Activated T-helper 17 cell treated with anti-CD3 and anti-CD28 coated beads, Interleukin-2, amount 50 U/mL, for 72 hours (primary cell): Measurements from ENCODE around the gene SLC39A11. TPM values are rescaled to one million over a fixed set of nuclear protein-coding genes. Genes with fewer than 3 reads are reported as not detected.

Experiments used
- ATAC-seq: fragments of 150-1000 bp; cut with Tn5 transposase; replicated peaks from 2 replicates; pipeline ENCODE4 v1.10.0; 2021; ENCODE audit warnings: mild to moderate bottlenecking, moderate library complexity
- H3K27ac Mint-ChIP-seq: one replicate; pipeline ENCODE4 v1.8.0; 2022; ENCODE audit warnings: mixed read lengths
- H3K27me3 Mint-ChIP-seq: one replicate; pipeline ENCODE4 v1.8.0; 2022; ENCODE audit warnings: mixed read lengths
- H3K36me3 Mint-ChIP-seq: one replicate; pipeline ENCODE4 v1.8.0; 2022; ENCODE audit warnings: low read depth, mild to moderate bottlenecking, mixed read lengths
- H3K4me1 Mint-ChIP-seq: one replicate; pipeline ENCODE4 v1.8.0; 2022; ENCODE audit warnings: mixed read lengths
- H3K4me3 Mint-ChIP-seq: one replicate; pipeline ENCODE4 v1.8.0; 2022; ENCODE audit warnings: mild to moderate bottlenecking, mixed read lengths
- H3K9me3 Mint-ChIP-seq: one replicate; pipeline ENCODE4 v1.8.0; 2022; ENCODE audit warnings: mixed read lengths
- total RNA-seq, 2 donors: library from RNA; stranded (reverse); gene quantifications; one replicate each; pipeline ENCODE4 v1.2.3, GENCODE V29; 2022

SLC39A11 gene
- total RNA-seq, 2 donors from 2014 or later: 13.1 to 19.0 TPM

DNA sequence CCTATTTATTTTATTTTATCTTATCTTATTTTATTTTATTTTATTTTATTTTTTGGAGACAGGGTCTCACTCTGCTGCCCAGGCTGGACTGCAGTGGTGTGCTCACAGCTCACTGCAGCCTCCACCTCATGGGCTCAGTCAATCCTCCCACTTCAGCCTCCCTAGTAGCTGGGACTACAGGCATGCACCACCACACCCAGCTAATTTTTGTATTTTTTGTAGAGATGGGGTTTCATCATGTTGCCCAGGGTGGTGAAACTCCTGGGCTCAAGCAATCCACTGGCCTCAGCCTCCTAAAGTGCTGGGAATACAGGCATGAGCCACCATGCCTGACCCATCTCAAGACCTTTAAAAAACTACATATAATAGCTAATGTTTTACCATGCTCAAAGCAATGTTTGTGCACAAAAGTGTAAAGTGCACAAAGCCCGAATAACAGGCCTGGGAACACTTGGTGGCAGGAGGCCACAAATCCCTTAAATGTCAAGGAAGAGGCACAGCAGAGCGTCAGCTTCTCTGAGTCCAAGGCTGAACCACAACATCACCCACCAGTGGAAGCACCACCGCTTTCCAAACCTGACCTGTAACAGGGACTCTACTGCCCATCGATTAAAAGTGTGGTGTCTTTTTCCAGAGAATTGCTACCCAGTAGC is 30.6 kb upstream of the SLC39A11 start:
- no peak overlapping the region for H3K4me3 Mint-ChIP-seq
- no peaks in the 10 kb centered on the region for H3K9me3 Mint-ChIP-seq
- H3K27ac Mint-ChIP-seq: no peak overlapping the region
- H3K27me3 Mint-ChIP-seq: no peaks in the 10 kb centered on the region
- no peaks in the 10 kb centered on the region for H3K36me3 Mint-ChIP-seq
- H3K4me1 Mint-ChIP-seq: no peaks in the 10 kb centered on the region
- ATAC-seq: no peak

DNA sequence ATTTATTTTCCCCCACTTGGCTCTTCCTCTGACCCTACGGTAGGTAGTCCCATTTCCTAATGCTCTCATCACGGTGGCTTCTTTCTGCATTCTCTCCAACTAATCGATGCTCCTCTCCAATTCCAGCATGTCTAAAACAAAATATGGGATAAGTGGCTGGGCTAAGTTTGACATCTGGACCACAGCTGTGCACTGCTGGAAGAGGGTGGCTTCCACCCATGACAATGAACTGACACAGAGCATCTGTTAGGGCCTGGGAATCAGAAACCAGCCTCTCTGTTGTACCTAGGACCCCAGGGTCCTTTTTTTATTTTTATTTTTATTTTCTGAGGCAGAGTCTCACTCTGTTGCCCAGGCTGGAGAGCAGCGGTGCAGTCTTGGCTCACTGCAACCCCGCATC is 29.0 kb upstream of the SLC39A11 start:
- H3K9me3 Mint-ChIP-seq: no peaks in the 10 kb centered on the region
- no peak overlapping the region for H3K4me3 Mint-ChIP-seq
- H3K27ac Mint-ChIP-seq: no peak overlapping the region
- H3K27me3 Mint-ChIP-seq: no peaks in the 10 kb centered on the region
- no peaks in the 10 kb centered on the region for H3K36me3 Mint-ChIP-seq
- ATAC-seq: no peak
- H3K4me1 Mint-ChIP-seq: no peaks in the 10 kb centered on the region

DNA sequence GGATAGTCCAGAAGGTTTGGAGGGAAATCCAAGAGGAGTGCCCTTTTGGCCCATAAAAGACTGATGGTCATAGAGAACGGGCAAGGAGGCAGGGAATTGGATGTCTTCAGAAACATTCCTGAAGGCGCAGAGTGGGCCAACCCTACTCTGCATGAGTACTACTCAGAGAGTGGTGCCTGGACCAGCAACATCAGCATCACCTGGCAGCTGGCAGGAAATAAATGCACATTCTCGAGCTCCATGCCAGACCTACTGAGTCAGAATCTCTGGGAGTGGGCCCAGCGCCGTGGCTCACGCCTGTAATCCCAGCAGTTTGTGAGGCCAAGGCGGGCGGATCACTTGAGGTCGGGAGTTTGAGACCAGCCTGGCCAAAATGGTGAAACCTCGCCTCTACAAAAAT is 27.1 kb upstream of the SLC39A11 start:
- no peaks in the 10 kb centered on the region for H3K9me3 Mint-ChIP-seq
- no peak overlapping the region for H3K27ac Mint-ChIP-seq
- no peaks in the 10 kb centered on the region for H3K27me3 Mint-ChIP-seq
- H3K36me3 Mint-ChIP-seq: no peaks in the 10 kb centered on the region
- H3K4me1 Mint-ChIP-seq: no peaks in the 10 kb centered on the region
- H3K4me3 Mint-ChIP-seq: no peak overlapping the region
- no peak for ATAC-seq

DNA sequence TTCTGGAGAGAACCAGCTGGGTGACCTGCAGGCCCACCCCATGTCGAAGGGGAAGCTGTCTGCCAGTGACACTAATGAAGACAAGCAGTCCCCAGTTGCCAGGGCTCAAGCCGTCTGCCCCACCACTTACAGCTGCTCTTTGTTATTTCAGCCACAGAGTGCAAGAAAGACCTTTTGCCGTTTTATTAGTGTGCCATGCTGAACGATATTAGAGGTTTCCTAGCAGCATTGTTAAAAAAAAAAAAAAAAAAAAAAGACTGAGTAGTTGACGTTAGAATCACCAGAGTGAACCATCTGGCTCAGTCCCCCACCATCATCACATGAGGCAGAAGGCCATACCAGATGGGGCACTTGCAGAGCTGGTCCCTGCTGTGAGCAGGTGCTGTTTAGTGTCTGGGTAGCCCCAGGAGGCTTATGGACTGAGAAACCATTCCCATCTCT is 26.5 kb upstream of the SLC39A11 start:
- no peaks in the 10 kb centered on the region for H3K9me3 Mint-ChIP-seq
- no peak for ATAC-seq
- H3K27me3 Mint-ChIP-seq: no peaks in the 10 kb centered on the region
- no peaks in the 10 kb centered on the region for H3K36me3 Mint-ChIP-seq
- H3K4me3 Mint-ChIP-seq: no peak overlapping the region
- no peak overlapping the region for H3K27ac Mint-ChIP-seq
- no peaks in the 10 kb centered on the region for H3K4me1 Mint-ChIP-seq

DNA sequence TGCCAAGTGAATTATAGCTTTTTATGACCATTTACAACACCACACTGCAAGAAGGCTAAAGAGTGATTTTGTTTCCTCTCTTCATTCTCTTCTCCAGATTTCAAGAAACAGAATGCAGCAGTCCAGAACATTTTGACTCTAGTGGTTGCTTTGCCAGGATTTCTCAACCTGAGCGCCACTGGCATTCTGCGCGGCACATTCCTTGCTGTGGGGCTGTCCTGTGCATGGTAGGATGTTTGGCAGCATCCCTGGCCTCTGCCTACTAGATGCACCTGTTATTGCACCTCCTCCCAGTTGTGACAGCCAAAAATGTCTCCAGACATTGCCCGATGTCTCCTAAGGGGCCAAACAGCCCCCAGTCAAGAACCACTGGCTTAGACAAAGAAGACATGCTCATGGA is 25.7 kb upstream of the SLC39A11 start:
- Mint-ChIP-seq H3K27ac (no peak overlapping the region), H3K4me1 (no peaks in the 10 kb centered on the region), H3K27me3 (no peaks in the 10 kb centered on the region), H3K9me3 (no peaks in the 10 kb centered on the region), H3K4me3 (no peak overlapping the region), H3K36me3 (no peaks in the 10 kb centered on the region)
- no peak for ATAC-seq

DNA sequence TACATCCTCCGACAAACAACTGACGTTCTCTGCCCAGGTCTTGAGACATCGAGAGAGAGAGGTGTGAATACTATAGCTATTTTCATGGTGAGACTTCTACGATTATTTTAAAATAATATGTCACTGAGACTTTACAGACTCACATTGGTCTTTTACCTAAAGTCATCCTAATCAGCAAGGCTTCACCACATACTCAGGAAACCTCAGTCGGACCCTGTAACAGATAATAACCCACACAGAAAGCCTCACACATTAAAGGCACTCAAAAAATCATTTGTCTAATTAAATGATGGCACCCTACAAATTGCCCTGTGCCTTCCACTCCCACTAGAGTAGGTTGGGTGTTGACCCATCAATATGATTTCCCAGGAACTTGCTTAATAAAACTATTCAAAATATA is 19.8 kb upstream of the SLC39A11 start:
- H3K27ac Mint-ChIP-seq: no peak overlapping the region
- no peak overlapping the region for H3K4me3 Mint-ChIP-seq
- H3K9me3 Mint-ChIP-seq: no peaks in the 10 kb centered on the region
- H3K36me3 Mint-ChIP-seq: no peaks in the 10 kb centered on the region
- no peaks in the 10 kb centered on the region for H3K27me3 Mint-ChIP-seq
- ATAC-seq: no peak
- no peaks in the 10 kb centered on the region for H3K4me1 Mint-ChIP-seq

DNA sequence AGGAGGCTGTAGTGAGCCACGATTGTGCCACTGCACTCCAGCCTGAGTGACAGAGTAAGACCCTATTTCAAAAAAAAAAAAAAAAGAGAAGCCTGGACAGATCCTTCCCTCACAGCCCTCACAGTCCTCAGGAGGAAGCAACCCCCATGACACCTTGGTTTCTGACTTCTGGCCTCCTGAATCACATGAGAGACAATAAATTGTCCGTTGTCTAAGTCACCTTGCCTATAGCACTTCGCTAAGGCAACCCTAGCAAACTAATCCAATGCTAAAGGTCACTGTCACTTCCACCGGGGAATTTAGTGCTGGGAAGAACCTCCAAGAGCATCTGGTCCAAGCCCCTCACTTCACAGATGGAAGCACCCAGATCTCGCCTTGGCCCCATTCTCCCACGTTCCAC is 18.9 kb upstream of the SLC39A11 start:
- H3K27ac Mint-ChIP-seq: no peak overlapping the region
- ATAC-seq: no peak
- no peaks in the 10 kb centered on the region for H3K4me1 Mint-ChIP-seq

DNA sequence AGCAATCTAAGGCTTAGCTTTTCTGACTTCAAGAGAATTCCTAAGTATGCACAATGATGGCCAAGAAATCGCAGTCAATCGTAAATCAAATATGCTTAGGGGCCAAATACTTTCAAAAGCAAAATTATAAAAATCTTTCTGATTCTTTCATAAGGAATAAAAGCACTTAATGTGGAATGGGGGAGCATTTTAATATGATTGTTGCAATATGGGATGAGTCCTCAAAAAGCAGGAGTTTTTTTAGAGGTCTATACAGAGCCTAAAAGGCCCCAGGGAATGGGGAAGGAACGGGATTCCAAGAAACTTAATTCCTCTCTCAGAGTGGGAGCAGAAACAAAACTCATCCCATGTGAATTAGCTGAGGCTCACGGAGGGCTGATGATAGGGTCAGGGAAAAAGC is 14.7 kb upstream of the SLC39A11 start:
- Mint-ChIP-seq H3K27ac (no peak overlapping the region), H3K27me3 (no peaks in the 10 kb centered on the region), H3K4me1 (no peaks in the 10 kb centered on the region), H3K9me3 (no peaks in the 10 kb centered on the region), H3K36me3 (no peaks in the 10 kb centered on the region), H3K4me3 (no peak overlapping the region)
- ATAC-seq: no peak

More for the DNA sequence above, 18.9 kb upstream of the SLC39A11 start:
- Mint-ChIP-seq H3K9me3 (no peaks in the 10 kb centered on the region), H3K36me3 (no peaks in the 10 kb centered on the region), H3K4me3 (no peak overlapping the region), H3K27me3 (no peaks in the 10 kb centered on the region)

DNA sequence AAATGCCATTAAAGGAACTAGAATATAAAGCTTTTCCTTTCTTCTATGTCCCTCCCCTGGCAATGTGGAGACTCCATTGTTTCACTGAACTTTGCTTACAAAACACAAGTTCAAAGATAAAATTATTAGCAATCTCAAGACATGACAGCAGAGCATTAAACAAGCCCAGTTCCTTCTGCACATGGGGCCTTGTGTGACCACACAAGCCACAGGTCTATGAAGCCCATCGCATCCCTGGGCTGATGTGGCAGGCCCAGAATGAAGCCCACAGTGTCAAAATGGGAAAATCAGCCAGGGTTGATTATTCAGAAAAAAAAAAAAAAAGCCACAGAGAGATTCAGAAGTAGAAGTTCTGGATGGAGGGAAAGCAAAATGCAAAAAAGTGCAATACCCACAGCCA is 12.9 kb upstream of the SLC39A11 start:
- H3K27ac Mint-ChIP-seq: no peak overlapping the region
- H3K36me3 Mint-ChIP-seq: no peaks in the 10 kb centered on the region
- peaks cover 2% of the 10 kb centered on the region for H3K27me3 Mint-ChIP-seq
- ATAC-seq: no peak
- H3K4me3 Mint-ChIP-seq: no peak overlapping the region
- no peaks in the 10 kb centered on the region for H3K9me3 Mint-ChIP-seq
- no peaks in the 10 kb centered on the region for H3K4me1 Mint-ChIP-seq

DNA sequence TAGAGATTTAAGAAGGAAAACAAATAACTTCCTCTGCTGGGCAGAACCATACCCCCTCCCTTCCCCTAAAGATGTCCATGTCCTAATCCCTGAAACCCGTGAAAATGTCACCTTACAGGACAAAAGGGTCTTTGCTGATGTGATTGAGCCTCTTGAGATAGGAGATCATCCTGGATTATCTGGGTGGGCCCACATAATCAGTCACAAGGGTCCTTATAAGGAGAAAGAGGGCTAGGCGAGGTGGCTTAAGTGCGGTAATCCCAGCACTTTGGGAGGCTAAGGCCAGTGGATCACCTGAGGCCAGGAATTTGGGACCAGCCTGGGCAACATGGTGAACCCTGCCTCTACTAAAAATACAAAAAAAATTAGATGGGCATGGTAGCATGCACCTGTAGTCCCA is 12.0 kb upstream of the SLC39A11 start:
- H3K4me3 Mint-ChIP-seq: no peak overlapping the region
- no peaks in the 10 kb centered on the region for H3K4me1 Mint-ChIP-seq
- no peak overlapping the region for H3K27ac Mint-ChIP-seq
- peaks cover 5% of the 10 kb centered on the region for H3K27me3 Mint-ChIP-seq
- no peaks in the 10 kb centered on the region for H3K36me3 Mint-ChIP-seq
- H3K9me3 Mint-ChIP-seq: no peaks in the 10 kb centered on the region
- no peak for ATAC-seq

DNA sequence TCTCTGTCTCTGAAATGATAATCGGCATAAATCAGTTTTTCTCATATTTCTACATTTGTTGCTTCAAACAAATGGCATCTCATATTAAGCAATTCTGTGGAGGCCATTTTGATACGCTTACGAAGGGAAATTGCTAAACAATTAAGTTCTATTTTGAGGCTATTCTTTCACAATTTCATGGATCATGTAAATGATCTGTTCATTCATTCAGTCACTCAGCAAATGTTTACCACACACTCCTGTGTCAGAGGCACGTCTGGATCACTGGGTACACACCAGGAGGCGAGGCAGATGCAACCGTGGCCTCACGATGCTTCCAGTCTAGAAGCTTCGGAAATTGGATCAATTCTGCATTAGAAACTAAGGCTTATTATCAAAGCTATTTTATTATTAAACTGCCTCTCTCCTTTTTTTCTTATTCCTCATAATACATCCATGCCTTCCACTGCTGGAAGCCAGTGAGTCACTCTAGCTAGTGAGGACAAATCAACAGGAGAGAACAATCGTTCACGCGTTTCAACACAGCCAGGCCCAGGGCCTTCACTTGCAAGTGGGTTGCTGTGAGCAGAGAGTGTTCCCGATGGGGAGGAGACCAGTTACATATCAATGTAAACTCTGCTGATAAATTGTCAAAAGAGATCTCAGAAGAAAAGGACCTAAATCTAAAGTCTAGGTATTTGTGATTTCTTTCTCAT is 11.3 kb upstream of the SLC39A11 start:
- no peak overlapping the region for H3K4me3 Mint-ChIP-seq
- H3K36me3 Mint-ChIP-seq: no peaks in the 10 kb centered on the region
- no peak overlapping the region for H3K27ac Mint-ChIP-seq
- no peak for ATAC-seq
- peaks cover 7% of the 10 kb centered on the region for H3K27me3 Mint-ChIP-seq
- H3K4me1 Mint-ChIP-seq: no peaks in the 10 kb centered on the region
- H3K9me3 Mint-ChIP-seq: no peaks in the 10 kb centered on the region

DNA sequence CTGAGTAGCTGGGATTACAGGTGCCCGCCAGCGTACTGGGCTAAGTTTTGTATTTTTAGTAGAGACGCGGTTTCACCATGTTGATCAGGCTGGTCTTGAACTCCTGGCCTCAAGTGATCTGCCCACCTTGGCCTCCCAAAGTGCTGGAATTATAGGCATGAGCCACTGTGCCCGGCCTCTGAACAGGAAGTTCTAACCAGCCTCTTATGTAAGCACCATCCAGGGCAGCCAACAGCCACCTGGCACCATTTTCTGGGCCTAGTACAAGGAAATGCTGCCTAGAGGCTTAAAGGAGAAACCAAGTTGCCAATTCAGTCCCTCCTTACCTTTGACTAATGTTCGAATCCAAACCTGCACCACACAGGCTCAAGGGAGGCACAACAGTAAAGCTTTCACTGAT is 8.5 kb upstream of the SLC39A11 start:
- ATAC-seq: no peak
- Mint-ChIP-seq H3K4me1 (no peaks in the 10 kb centered on the region), H3K27me3 (peaks cover 11% of the 10 kb centered on the region), H3K27ac (no peak overlapping the region), H3K4me3 (no peak overlapping the region), H3K9me3 (no peaks in the 10 kb centered on the region), H3K36me3 (no peaks in the 10 kb centered on the region)

DNA sequence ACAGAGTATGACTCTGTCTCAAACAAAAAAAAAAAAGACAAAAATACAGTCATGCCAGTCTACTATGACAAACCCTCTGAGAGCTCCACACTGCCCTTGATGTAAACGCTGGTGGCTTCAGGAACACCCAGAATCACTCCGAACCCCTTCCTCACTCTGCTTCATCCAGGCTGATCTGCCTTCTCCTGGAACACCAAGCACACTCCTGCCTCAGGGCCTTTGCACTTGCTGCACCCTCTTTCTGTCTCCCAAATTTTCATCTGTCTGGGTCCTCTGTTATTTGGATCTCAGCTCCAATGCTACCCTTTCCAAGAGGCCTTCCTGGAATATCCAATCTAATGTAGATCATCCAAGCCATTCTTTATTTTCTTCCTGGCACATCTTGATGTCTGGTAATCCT is 7.9 kb upstream of the SLC39A11 start:
- Mint-ChIP-seq H3K4me1 (no peaks in the 10 kb centered on the region), H3K27me3 (peaks cover 15% of the 10 kb centered on the region), H3K27ac (no peak overlapping the region), H3K4me3 (no peak overlapping the region), H3K36me3 (no peaks in the 10 kb centered on the region), H3K9me3 (no peaks in the 10 kb centered on the region)
- no peak for ATAC-seq

DNA sequence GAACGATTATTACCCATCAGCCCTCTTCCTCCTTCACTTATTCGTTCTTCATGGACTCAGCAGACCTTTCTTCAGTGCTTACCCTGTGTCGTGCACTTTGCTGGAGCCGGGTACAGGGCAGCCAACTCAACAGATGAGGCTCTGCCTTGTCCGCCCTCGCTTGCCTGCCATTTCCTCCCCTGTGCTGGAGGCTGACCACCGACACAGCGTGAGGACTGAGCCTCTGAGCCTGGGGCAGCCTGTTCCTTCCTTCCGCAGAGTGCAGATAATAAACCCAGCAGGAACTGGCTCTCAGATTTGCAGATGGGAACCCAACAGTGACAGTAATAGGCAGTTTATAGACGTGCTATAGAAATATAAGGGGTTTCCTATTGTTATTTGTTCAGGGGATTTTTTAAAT is 7.0 kb upstream of the SLC39A11 start:
- no peak overlapping the region for H3K27ac Mint-ChIP-seq
- ATAC-seq: no peak
- no peaks in the 10 kb centered on the region for H3K4me1 Mint-ChIP-seq
- H3K27me3 Mint-ChIP-seq: peaks cover 18% of the 10 kb centered on the region
- no peaks in the 10 kb centered on the region for H3K9me3 Mint-ChIP-seq
- no peak overlapping the region for H3K4me3 Mint-ChIP-seq
- H3K36me3 Mint-ChIP-seq: no peaks in the 10 kb centered on the region

DNA sequence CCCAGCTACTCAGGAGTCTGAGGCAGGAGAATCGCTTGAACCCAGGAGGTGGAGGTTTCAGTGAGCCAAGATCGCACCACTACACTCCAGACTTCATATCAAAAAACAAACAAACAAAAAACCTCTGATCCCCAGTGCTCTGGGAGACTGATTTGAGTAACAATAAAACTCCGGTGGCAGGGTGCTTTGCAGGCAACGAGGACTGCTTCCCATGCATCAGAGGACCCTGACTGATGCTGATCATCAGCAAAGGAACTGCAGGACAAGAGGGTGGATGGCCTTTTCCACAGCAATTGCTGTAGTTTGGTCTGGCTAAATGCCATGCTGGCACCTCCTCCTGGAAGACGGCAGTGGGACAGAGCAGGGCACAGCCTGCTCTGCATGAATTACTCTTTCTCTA is 6.4 kb upstream of the SLC39A11 start:
- ATAC-seq: no peak

More for the DNA sequence above, 6.4 kb upstream of the SLC39A11 start:
- H3K27ac Mint-ChIP-seq: no peak overlapping the region
- H3K4me1 Mint-ChIP-seq: no peaks in the 10 kb centered on the region
- H3K9me3 Mint-ChIP-seq: no peaks in the 10 kb centered on the region
- H3K27me3 Mint-ChIP-seq: peaks cover 18% of the 10 kb centered on the region
- H3K4me3 Mint-ChIP-seq: no peak overlapping the region
- H3K36me3 Mint-ChIP-seq: no peaks in the 10 kb centered on the region
